GM18870 (cell line): Measurements from ENCODE around the gene NDUFC1.

Experiments
- ATAC-seq: cut with Tn5 transposase; IDR thresholded peaks from one replicate; pipeline ENCODE4 v1.9.1; 2021; ENCODE audit warnings: moderate library complexity; ENCODE audit not compliant: unreplicated experiment

NDUFC1 gene

GRCh38 chr4:139253046-139253445, 49.2 kb downstream of the NDUFC1 start:
- no peak for ATAC-seq

GRCh38 chr4:139247700-139248238, 54.5 kb downstream of the NDUFC1 start:
- ATAC-seq: no peak

GRCh38 chr4:139247241-139247640, 55.0 kb downstream of the NDUFC1 start:
- no peak for ATAC-seq

GRCh38 chr4:139246166-139246565, 56.1 kb downstream of the NDUFC1 start:
- ATAC-seq: no peak

- ATAC-seq: no peak
These were observed 56.7 kb downstream of the NDUFC1 start for GRCh38 chr4:139245590-139245989.

DNA sequence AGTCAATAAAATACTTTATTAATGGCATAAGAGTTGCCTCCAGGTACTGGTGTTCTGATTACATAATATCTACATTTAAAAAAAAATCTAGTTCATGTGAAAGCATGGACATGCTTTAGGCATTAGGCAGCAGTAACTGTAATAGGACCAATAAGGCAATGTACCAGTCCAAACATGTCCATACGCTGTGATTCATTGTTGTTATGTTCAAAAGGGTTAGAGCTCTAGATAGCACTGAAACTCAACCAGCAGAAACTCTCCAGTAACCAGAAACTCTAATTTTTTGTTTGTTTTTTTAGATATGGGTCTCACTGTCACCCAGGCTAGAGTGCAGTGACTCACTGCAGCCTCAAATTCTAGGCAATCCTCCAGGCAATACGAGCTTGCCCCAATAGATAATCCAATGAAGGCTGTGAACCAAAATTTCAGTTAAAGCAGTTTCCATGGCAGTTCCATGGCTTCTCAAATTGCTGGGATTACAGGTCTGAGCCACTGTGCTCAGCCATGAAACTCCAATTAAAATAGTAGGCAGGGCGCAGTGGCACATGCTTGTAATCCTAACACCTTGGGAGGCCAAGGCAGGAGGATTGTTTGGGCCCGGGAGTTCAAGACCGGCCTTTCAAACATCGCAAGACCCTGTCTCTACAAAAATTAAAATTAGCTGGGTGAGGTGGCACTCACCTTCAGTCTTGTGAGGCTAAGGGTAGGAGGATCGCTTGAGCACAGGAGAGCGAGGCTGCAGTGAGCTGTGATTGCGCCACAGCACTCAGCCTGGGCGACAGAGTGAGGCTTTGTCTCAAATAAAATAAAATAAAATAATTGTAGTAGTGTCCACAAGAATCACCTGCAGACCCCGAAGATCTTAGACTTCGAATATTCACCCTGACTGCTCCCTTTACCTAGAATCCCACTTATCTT, 58.6 kb downstream of the NDUFC1 start:
- no peak for ATAC-seq

DNA sequence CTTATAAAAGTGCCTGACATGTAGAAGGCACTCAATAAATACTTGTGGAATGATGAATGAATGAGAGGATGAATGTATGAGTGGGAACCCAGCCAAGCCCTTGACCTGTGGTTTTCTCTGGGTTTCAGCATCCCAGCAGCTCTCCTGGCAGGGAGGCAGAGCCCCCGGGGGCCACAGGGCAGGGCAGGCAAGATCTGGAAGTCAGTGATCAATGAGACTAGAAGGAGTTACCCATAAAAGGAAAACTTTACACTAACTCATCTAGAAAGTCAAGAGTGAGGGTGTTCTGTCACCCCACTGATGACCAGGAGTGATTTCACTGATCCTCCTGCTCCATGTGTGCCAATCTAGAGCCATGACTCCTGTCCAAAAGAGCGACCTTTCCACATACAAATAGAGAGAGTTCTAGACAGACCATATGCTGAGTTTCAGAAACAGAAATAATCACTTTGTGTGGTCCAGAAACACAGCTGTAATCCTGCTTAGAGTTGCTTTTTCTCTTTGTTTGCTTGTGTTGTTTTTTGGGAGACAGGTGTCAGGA, 59.7 kb downstream of the NDUFC1 start:
- ATAC-seq: no peak

DNA sequence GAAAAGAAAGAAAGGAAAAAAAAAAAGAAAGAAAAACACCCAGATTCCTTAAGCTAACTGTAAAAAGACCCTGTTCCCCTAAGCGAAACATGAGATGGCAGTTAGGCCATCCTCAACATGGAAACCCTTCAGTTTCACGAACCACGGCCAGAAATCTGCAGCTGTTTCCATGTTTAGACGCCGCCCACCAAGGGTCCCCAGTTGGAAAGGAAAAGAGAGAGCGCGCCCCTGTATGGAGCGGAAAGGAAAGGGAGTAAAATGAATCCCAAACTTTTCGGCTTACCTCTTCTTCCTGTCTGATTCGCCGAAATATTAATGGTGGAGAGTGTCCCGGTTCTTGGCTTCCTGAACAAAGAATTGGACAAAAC, 60.5 kb downstream of the NDUFC1 start:
- ATAC-seq: no peak

- no peak for ATAC-seq
These were observed 61.0 kb downstream of the NDUFC1 start for GRCh38 chr4:139241086-139241783.
